NCI-H146 treated with DMSO at 0.1 percent for 48 hours (cell line): ENCODE data around the gene APC.

Experiments
- DNase-seq: peaks from one replicate; lab custom pipeline; 2025; ENCODE audit not compliant: unreplicated experiment; lab: John Stamatoyannopoulos, UW

Gene APC

GRCh38 chr5:112737463-112738190 is at the start of gene APC:
Gene APC, plus strand, starts transcription at chr5:112737885. Its CDS starts 17,006 bp downstream, at chr5:112754891.
- peak; percentile 85 for DNase-seq

- DNase-seq: no peak
These were observed 48.4 kb upstream of the APC start for GRCh38 chr5:112689155-112689909.

- DNase-seq: no peak
These were observed 46.9 kb upstream of the APC start for GRCh38 chr5:112690605-112691338.

GRCh38 chr5:112691339-112691680 is 46.4 kb upstream of the APC start:
- DNase-seq: no peak

GRCh38 chr5:112691758-112692157 is 45.9 kb upstream of the APC start:
- peak; percentile 80 for DNase-seq

GRCh38 chr5:112692472-112692871 is 45.2 kb upstream of the APC start:
- no peak for DNase-seq

- DNase-seq: no peak
These were observed 44.4 kb upstream of the APC start for GRCh38 chr5:112693301-112693700.

- no peak for DNase-seq
These were observed 42.6 kb upstream of the APC start for GRCh38 chr5:112694853-112695709.

- DNase-seq: no peak
These were observed 40.9 kb upstream of the APC start for GRCh38 chr5:112696786-112697185.

GRCh38 chr5:112697322-112697721 is 40.4 kb upstream of the APC start:
- DNase-seq: no peak

- DNase-seq: no peak
These were observed 39.9 kb upstream of the APC start for GRCh38 chr5:112697833-112698232.

GRCh38 chr5:112703866-112704820 is 33.5 kb upstream of the APC start:
- DNase-seq: peak; percentile 5

GRCh38 chr5:112706446-112707016 is 31.2 kb upstream of the APC start:
- no peak for DNase-seq

- peak; percentile 99 for DNase-seq
These were observed 30.2 kb upstream of the APC start for GRCh38 chr5:112707187-112708102.

GRCh38 chr5:112708103-112708622 is 29.5 kb upstream of the APC start:
- no peak for DNase-seq

- DNase-seq: no peak
These were observed 28.3 kb upstream of the APC start for GRCh38 chr5:112709416-112709815.

GRCh38 chr5:112710896-112711295 is 26.8 kb upstream of the APC start:
- no peak for DNase-seq

GRCh38 chr5:112711436-112711835 is 26.2 kb upstream of the APC start:
- no peak for DNase-seq
